ENCODE measurements around the gene PAM16.
A peak's percentile ranks its signal among the peaks of the same experiment; 100 is the strongest.

PAM16 gene

GRCh38 chr16:4385066-4385788 is 34.1 kb upstream of the PAM16 start:
- no peak for DNase-seq
- intact Hi-C loops (cut with DNase I), result no loop called here

DNA sequence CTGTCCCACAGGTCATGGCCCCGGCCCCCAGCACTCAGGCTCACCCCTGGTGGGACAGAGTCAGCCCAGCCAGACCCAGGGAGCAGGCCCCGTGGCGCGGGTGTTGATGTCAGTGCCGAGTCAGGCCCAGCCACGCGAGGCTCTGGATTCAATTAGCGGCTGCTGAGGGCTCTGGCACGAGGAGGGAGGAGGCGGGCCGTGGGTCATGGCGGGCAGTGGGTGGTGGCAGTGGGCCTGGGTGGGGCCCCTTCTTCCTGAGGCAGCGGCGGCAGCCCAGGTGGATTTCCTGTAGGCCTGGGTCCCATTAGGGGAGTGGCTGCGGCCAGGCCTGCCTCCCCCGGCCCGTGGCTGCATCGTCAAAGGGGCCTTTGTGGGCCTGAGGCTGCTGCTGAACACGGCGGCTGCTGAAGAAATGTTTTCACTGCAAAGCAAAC is 33.4 kb upstream of the PAM16 start:
- intact Hi-C loops (cut with DNase I), result no loop called here
- no peak for DNase-seq

- intact Hi-C loops (cut with DNase I), result no loop called here
- no peak for DNase-seq
Measured at GRCh38 chr16:4383591-4384444, 32.7 kb upstream of the PAM16 start.

DNA sequence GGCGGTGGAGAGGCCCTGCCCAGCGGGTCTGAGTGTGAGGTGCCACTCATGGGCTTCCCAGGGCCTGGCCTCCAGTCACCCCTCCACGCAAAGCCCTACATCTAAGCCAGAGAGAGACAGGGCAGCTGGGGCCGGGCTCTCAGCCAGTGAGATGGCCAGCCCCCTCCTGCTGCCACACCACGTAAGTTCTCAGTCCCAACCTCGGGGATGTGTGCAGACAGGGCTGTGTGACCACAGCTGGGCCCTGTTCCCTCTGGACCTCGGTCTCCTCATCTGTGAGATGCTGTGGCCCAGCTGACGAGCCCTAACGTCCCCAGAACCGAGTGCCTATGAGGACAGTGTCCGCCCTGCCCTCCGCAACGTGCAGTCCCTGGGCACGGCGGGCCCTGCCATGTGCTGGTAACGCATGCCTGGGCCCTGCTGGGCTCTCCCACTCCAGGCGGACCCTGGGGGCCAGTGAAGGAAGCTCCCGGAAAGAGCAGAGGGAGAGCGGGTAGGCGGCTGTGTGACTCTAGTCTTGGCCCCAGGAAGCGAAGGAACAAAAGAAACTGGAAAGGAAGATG is 31.8 kb upstream of the PAM16 start:
- intact Hi-C loops (cut with DNase I), result no loop called here
- DNase-seq, result no peak

DNA sequence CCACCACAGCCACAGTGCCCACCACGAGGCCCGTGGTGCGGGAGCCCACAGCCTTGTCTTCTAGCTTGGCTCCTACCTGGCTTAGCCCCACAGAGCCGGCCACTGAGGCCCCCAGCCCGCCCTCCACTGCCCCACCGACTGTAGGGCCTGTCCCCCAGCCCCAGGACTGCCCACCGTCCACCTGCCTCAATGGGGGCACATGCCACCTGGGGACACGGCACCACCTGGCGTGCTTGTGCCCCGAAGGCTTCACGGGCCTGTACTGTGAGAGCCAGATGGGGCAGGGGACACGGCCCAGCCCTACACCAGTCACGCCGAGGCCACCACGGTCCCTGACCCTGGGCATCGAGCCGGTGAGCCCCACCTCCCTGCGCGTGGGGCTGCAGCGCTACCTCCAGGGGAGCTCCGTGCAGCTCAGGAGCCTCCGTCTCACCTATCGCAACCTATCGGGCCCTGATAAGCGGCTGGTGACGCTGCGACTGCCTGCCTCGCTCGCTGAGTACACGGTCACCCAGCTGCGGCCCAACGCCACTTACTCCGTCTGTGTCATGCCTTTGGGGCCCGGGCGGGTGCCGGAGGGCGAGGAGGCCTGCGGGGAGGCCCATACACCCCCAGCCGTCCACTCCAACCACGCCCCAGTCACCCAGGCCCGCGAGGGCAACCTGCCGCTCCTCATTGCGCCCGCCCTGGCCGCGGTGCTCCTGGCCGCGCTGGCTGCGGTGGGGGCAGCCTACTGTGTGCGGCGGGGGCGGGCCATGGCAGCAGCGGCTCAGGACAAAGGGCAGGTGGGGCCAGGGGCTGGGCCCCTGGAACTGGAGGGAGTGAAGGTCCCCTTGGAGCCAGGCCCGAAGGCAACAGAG is 31.0 kb upstream of the PAM16 start:
- intact Hi-C loops (cut with DNase I), result no loop called here
- no peak for DNase-seq

GRCh38 chr16:4381072-4381934 is 30.2 kb upstream of the PAM16 start:
- peak in 41 of 42 donors; percentile 35 to 88 (median 74) for DNase-seq
- intact Hi-C loops (cut with DNase I), result no loop called here

DNA sequence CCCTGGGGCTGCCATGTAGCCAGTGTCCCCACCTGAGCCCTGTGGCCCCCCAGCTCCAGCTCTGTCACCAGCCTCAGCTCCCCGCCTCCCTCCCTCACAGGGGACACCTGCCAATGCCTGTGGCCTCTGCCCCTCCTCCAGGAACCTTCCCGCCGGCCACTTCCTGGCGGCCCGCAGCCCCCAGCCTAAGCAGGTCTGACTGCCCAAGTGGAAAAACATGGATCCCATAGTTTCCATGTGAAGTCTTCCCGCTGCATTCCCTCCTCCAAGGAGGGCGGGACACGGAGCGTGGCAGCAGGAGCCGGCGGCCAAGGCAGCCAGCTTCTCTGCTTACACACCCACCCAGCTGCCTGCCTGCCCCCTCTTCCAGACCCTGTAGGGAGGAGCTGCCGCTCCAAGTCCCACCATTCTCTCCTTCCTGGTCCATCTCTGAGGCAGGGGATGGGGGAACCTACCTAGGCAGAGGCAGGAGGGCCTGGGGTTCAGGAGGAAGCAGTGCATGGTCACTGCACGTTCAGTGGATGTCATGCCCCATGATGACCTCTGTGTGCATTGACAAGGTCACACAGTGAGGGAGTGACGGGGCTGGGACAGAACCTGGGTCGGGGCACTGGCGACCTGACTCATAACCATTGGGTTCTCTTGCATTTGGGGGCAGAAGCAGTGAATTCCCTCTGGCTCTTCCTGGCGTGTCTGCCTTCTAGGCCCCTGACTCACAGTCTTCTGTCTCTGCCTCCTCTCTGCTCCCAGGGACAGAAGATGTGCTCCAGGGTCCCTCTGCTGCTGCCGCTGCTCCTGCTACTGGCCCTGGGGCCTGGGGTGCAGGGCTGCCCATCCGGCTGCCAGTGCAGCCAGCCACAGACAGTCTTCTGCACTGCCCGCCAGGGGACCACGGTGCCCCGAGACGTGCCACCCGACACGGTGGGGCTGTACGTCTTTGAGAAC is 29.3 kb upstream of the PAM16 start:
- peak in 1 of 42 donors; percentile 2 for DNase-seq
- intact Hi-C loops (cut with DNase I), result no loop called here

DNA sequence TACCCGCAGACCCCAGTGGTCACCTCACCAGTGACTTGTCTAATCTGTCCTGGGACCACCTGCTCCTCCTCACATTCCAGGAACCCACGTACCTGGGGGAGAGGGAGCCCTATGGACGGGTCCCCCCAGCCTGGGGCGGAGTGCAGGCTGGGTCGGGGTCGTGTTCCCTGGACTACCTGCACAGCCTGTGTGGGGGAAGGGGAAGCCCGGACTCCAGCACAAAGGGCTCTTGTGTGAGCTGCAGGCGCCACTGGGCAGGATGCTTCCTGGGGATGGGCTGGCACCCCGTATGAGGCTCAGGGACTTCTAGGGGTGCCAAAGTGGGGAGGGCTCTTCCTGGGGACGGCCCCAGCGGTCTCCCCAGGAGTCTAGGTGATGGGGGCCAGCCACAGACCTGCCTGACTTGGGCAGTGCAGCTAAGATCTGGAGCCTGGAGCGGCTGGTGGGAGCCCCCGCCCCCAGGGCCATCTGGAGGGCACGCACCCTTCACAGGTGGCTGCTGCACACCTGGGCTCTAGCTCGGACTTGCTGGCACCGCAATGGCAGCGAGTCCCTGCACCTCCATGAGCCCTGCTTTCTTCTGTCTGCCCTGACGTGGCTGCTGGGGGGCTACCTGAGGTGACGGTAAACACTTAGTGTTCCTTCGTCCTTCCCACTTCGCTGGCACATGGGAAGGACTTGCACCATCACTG is 28.0 kb upstream of the PAM16 start:
- intact Hi-C loops (cut with DNase I), result no loop called here
- DNase-seq, result no peak

DNA sequence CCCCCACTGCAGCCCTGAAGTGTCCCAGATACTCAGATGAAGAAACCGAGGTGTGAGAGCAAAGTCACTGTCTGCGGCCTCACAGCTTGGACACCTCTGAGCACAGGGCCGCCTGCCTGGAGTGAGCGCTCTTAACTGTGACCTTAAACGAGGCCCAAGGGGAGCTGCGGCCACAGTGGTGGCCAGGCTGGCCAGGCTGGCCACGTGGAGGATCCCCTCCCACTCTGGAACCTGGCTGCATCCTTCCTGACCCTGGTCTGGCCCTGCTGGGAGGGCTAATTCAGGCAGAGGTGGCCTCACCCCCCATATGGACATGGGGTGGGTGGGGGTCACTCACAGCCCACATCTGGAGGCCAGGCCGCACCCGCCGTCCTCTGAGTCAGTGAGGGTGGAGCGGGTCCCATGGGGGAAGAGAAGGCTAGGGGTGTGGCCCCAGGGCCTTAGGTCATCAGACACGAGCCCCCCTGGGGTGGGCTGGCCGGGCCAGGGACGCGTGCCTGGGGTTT is 27.1 kb upstream of the PAM16 start:
- intact Hi-C loops (cut with DNase I), result no loop called here
- DNase-seq, result peak in 1 of 42 donors; percentile 2

DNA sequence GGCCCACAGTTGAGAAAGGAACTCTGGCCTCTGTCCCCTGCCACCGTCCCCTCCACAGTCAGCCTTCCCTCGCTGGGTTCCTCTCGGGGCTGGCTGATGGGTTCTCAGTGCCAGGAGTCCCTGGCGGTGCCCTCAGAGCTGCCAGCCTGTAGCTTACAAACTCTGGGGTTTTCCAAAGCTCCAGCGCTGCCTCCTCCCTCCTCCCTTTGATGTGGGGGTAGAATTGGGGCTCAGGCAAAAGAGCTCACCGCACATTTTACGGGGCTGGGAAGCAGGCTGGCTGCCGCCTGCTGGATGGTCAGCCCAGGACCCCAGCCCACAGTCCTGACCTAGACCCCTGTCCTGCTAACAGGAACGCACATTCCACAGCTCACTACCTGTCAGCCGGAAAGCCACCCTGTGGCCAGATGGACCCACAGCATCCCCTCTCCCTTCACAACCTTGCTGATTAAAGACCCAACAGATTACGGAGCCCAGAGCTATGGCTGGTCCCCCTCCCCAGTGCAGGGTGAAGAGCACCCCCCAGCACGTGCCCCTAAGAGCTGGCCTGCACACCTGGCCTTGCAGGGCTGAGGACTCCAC is 26.5 kb upstream of the PAM16 start:
- intact Hi-C loops (cut with DNase I), result no loop called here

DNA sequence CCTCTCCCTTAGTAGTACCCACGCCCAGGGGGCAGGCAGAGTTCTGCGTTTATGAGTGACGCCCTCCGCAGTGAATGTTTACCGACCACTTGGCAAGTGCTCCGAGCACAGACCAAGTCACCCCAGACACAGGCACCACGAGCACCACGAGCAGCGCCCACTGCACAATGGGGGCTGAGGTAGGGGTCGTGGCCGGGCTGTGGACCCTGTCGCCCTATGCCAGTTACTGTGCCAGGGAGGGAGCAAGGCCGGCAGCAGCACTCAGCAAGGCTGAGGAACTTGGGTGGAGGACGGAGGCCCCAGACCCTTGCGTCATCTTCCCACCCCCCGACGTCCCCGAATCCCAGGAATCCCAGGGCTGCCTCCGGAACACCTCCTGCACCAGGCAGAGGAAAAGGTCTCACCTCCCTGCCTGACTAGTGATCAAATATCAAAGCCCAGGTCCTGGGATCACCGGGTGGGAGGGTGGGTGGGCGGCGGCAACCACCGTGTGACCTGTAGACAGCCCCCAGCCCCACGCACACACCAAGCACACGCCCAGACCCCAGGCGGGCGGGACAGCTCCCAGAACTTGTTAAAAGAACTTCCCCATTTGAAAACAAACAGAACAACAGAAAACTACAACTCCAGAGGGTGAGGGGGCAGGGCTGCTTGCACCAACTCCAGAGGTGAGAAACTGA is 25.9 kb upstream of the PAM16 start:
- intact Hi-C loops (cut with DNase I), result no loop called here
- peak in 1 of 42 donors; percentile 3 for DNase-seq

More for the DNA sequence above, 26.5 kb upstream of the PAM16 start:
- peak in 7 of 42 donors; percentile 33 to 60 (median 45) for DNase-seq

- intact Hi-C loops (cut with DNase I), result no loop called here
- peak; percentile 64 to 95 (median 88) for DNase-seq
Measured at GRCh38 chr16:4376126-4376892, 25.2 kb upstream of the PAM16 start.

DNA sequence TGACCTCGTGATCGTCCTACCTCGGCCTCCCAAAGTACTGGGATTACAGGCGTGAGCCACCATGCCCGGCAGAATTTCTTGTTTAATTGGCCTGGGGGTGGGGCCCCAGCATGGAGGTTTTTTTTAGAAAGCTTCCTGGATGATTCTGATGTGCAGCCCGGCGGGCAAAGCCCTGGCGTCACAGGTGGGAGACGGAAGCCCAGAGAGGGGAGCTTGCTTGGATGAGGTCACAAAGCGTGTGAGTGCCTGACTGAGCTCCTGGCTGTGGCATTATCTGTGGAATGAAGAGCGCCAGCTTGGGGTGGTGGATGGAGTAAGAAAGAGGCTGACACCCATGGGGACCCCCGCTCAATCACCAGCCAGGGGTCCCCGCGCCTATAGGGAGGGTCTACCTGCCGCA is 24.6 kb upstream of the PAM16 start:
- peak in 1 of 42 donors; percentile 3 for DNase-seq
- intact Hi-C loops (cut with DNase I), result no loop called here

DNA sequence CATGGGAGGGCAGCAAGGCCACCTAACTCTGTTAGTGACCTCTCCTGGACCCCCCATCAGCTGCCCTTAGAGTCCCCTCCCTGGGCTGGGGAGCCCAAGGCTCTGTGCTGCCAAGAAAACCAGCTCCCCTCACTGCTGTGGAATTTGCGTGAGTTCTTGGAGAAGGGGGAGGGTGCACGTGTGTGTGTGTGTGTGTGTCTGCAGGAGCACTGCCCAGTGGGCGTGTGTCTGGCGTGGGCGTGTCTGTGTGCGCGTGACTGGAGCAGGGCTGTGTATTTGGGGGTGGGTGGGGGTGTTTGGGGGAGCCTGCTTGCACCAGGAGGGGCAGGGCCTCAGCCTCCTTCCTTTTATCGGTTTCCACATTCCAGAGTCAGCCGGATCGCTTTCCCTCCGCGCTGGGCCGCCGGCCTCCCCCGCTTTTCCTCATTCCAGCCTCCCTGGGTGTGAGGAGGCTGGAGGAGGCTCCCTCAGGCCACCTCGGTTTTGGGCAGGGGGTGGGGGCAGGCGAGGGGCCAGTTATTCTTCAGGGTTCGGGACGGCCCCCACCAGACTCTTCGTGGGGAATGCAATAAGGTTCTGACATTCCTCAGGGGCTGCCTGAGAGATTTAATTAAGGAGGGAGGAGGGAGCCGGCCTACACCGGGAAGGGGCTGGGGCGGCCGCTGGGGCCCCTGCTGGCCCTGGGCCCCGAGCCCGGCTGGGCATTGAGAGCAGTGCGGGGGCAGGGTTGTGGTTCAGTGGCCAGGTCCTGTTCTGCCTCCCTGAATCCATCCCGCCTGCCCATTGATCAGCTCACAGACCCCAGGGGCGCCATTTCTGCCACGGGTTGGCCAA is 23.0 kb upstream of the PAM16 start:
- DNase-seq, result peak in 34 of 42 donors; percentile 27 to 76 (median 56)
- intact Hi-C loops (cut with DNase I), result no loop called here

Measured in head of caudate nucleus (tissue), 42 donors.